KOPT-K1 (cell line): ENCODE data around the gene SMG5.
A peak's percentile ranks its signal among the peaks of the same experiment; 100 is the strongest.

ENCODE experiments used
- H3K27ac ChIP-seq: fragments of 200-600 bp; sonication (generic); 2 replicates; pipeline ENCODE4 v1.5.1; 2016; ENCODE audit warnings: antibody characterized with exemption, mild to moderate bottlenecking, low read depth, low read length; ENCODE audit not compliant: poor library complexity, severe bottlenecking
- H3K36me3 ChIP-seq: fragments of 200-600 bp; sonication (generic); 2 replicates; pipeline ENCODE4 v1.5.1; 2017; ENCODE audit warnings: antibody characterized with exemption, mild to moderate bottlenecking, low read length, moderate library complexity; ENCODE audit not compliant: insufficient read depth
- H3K9me3 ChIP-seq: fragments of 200-600 bp; sonication (generic); 2 replicates; pipeline ENCODE4 v1.5.1; 2017; ENCODE audit warnings: antibody characterized with exemption, low read length, mild to moderate bottlenecking; ENCODE audit not compliant: insufficient read depth, poor library complexity, severe bottlenecking

The SMG5 gene

GRCh38 chr1:156260896-156261295 lies 21.7 kb downstream of the SMG5 start:
- no peak overlapping the region for H3K27ac ChIP-seq
- H3K36me3 ChIP-seq: peaks cover 100% of the 10 kb centered on the region
- H3K9me3 ChIP-seq: no peaks in the 10 kb centered on the region

GRCh38 chr1:156259805-156260204 lies 22.8 kb downstream of the SMG5 start:
- H3K36me3 ChIP-seq: peaks cover 98% of the 10 kb centered on the region
- H3K27ac ChIP-seq: no peak overlapping the region
- H3K9me3 ChIP-seq: no peaks in the 10 kb centered on the region

DNA sequence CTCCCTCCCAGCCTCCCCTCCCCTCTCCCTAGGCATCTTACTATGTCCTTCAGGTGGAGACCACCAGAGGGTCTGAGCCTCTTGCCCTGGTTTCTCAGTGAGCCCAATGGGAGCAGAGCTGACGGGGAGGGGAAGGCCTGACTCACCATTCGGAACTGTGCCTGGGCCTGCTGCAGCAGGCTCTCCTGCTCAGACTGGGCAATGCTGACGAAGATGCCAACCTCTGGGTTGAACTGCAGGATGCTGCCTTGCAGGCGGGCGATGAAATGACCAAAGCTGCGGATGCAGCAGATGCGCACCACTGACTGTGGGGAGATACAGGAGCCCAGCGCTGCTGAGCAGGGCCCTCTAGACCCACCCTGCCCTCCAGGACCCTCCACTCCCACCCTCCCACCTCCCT lies 23.8 kb downstream of the SMG5 start:
- Histone ChIP-seq H3K27ac (no peak overlapping the region), H3K36me3 (peaks cover 98% of the 10 kb centered on the region), H3K9me3 (no peaks in the 10 kb centered on the region)

GRCh38 chr1:156257711-156258110 lies 24.9 kb downstream of the SMG5 start:
- H3K9me3 ChIP-seq: no peaks in the 10 kb centered on the region
- peak overlapping the region; percentile 56 for H3K27ac ChIP-seq
- peaks cover 98% of the 10 kb centered on the region for H3K36me3 ChIP-seq

GRCh38 chr1:156253634-156254033 lies 29.0 kb downstream of the SMG5 start:
- Histone ChIP-seq H3K36me3 (peaks cover 98% of the 10 kb centered on the region), H3K9me3 (no peaks in the 10 kb centered on the region), H3K27ac (no peak overlapping the region)

DNA sequence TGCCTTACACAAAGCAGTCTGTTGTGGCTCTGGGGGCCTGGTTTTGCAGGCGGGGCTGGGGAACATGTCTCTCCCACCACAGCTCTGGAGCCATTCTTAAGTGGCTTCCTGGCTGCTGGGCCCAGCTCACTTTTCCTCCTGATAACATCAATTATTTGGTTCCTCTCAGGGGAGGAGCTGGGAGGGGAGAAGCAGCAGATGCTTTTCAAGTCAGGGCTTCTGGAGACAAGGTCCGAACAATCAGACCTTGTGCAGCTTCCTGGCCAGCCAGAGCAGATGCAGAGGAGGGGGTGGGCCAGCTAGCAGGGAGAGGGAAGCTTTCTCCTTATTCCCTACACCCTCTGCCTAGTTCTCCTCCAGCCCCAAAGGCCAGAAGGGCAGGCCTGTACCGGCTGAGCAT lies 31.1 kb downstream of the SMG5 start:
- Histone ChIP-seq H3K27ac (peak overlapping the region; percentile 64), H3K9me3 (no peaks in the 10 kb centered on the region), H3K36me3 (peaks cover 87% of the 10 kb centered on the region)

- peaks cover 70% of the 10 kb centered on the region for H3K36me3 ChIP-seq
- no peak overlapping the region for H3K27ac ChIP-seq
Observed at GRCh38 chr1:156249593-156249992, 33.0 kb downstream of the SMG5 start.

GRCh38 chr1:156248323-156248683 lies 34.3 kb downstream of the SMG5 start:
- H3K9me3 ChIP-seq: no peaks in the 10 kb centered on the region
- no peak overlapping the region for H3K27ac ChIP-seq
- H3K36me3 ChIP-seq: peaks cover 68% of the 10 kb centered on the region

More at GRCh38 chr1:156249593-156249992, 33.0 kb downstream of the SMG5 start:
- no peaks in the 10 kb centered on the region for H3K9me3 ChIP-seq

GRCh38 chr1:156247460-156248322 lies 34.9 kb downstream of the SMG5 start, which contains the start of gene PAQR6:
Gene PAQR6 (minus strand): TSS chr1:156248056. CDS start chr1:156246731, 1,325 bp downstream.
- Histone ChIP-seq H3K36me3 (peaks cover 62% of the 10 kb centered on the region), H3K27ac (no peak within 1 kb of the TSS), H3K9me3 (no peaks in the 10 kb centered on the region)

DNA sequence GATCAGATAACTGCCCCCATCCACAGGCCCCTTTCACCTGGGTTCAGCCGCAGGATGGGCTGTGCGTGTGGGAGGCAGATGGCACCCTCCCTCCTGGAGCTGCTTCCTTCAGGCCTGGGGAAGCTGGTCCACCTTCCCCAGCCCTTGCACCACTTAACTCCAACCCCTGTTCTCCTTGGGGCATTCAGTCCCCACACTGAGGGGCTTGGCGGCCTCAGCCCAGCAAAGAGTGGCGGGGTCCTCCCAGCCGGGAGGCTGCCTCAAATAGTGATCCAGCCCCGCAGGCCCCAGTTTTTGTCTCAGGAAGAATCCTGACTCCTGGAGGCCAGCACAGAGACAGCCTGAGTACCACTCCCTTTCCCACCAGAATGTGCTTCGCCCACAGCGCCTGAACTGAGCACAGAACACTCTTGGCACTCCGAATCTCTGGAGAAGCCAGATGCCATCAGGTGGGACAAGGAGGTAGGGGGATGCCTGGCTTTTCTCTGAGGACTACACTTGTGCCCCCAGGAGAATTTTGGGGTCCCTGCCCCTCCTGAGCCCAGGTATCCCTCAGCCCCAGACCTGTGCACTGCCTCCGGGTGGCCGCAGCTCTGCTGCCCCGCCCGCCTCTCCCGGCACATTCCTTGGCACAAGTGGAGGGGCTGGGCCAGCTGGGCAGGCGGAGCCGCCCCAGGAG lies 35.7 kb downstream of the SMG5 start:
- Histone ChIP-seq H3K36me3 (peaks cover 54% of the 10 kb centered on the region), H3K9me3 (no peaks in the 10 kb centered on the region), H3K27ac (no peak overlapping the region)

- H3K9me3 ChIP-seq: no peaks in the 10 kb centered on the region
- H3K36me3 ChIP-seq: peaks cover 48% of the 10 kb centered on the region
- no peak overlapping the region for H3K27ac ChIP-seq
Observed at GRCh38 chr1:156246241-156246780, 36.3 kb downstream of the SMG5 start.

GRCh38 chr1:156245451-156246232 lies 37.0 kb downstream of the SMG5 start:
- Histone ChIP-seq H3K27ac (no peak overlapping the region), H3K36me3 (peaks cover 41% of the 10 kb centered on the region)

GRCh38 chr1:156244712-156245111 lies 37.9 kb downstream of the SMG5 start:
- H3K36me3 ChIP-seq: peaks cover 37% of the 10 kb centered on the region
- H3K27ac ChIP-seq: no peak overlapping the region
- no peaks in the 10 kb centered on the region for H3K9me3 ChIP-seq

More at GRCh38 chr1:156245451-156246232, 37.0 kb downstream of the SMG5 start:
- H3K9me3 ChIP-seq: no peaks in the 10 kb centered on the region

GRCh38 chr1:156244126-156244525 lies 38.5 kb downstream of the SMG5 start:
- Histone ChIP-seq H3K36me3 (peaks cover 37% of the 10 kb centered on the region), H3K9me3 (no peaks in the 10 kb centered on the region), H3K27ac (no peak overlapping the region)

- no peak overlapping the region for H3K27ac ChIP-seq
- H3K36me3 ChIP-seq: peaks cover 39% of the 10 kb centered on the region
- H3K9me3 ChIP-seq: no peaks in the 10 kb centered on the region
Observed at GRCh38 chr1:156242738-156243137, 39.9 kb downstream of the SMG5 start.
